ENCODE data around the gene OR8G5. TPM values are rescaled to one million over a fixed set of nuclear protein-coding genes. Genes with fewer than 3 reads are reported as not detected.

OR8G5 gene
- total and polyA plus RNA-seq, 8 donors: not detected

GRCh38 chr11:124278261-124278660 is 22.1 kb downstream of the OR8G5 start:
- Histone ChIP-seq H3K4me3 (no peak overlapping the region), H3K4me1 (no peaks in the 10 kb centered on the region), H3K27me3 (no peaks in the 10 kb centered on the region), H3K9me3 (peaks cover 0 to 8% (median 0%) of the 10 kb centered on the region in 4 donors), H3K27ac (no peak overlapping the region), H3K36me3 (no peaks in the 10 kb centered on the region)
- DNase-seq: no peak
- intact Hi-C loops (cut with DNase I; ENCODE audit: low total_unique reads): no loop called here
- no peak for TF ChIP-seq POLR2A (IDR thresholded peaks at IDR 0.05)
- TF ChIP-seq EP300 (IDR thresholded peaks at IDR 0.05): no peak
- TF ChIP-seq POLR2AphosphoS5 (IDR thresholded peaks at IDR 0.05): no peak
- no peak for TF ChIP-seq CTCF (IDR thresholded peaks at IDR 0.05)
- WGBS, 5 donors: 42 to 87% (median 66%) methylated on average over 2 of the region's 2 CpGs

- H3K27ac ChIP-seq: no peak overlapping the region
- no peak for TF ChIP-seq CTCF (IDR thresholded peaks at IDR 0.05)
- no peak for TF ChIP-seq POLR2A (IDR thresholded peaks at IDR 0.05)
- TF ChIP-seq POLR2AphosphoS5 (IDR thresholded peaks at IDR 0.05): no peak
- TF ChIP-seq EP300 (IDR thresholded peaks at IDR 0.05): no peak
- WGBS, 5 donors: 48 to 65% (median 52%) methylated on average over 3 of the region's 3 CpGs
- no peaks in the 10 kb centered on the region for H3K4me1 ChIP-seq
- H3K27me3 ChIP-seq: no peaks in the 10 kb centered on the region
- no peak overlapping the region for H3K4me3 ChIP-seq
- DNase-seq: no peak
- intact Hi-C loops (cut with DNase I; ENCODE audit: low total_unique reads): no loop called here
- no peaks in the 10 kb centered on the region for H3K36me3 ChIP-seq
- H3K9me3 ChIP-seq: peaks cover 0 to 11% (median 4%) of the 10 kb centered on the region in 4 donors
These were observed 29.6 kb downstream of the OR8G5 start for GRCh38 chr11:124285610-124286344.

- no peak for DNase-seq
- no peaks in the 10 kb centered on the region for H3K4me1 ChIP-seq
- no peaks in the 10 kb centered on the region for H3K27me3 ChIP-seq
- no peak for TF ChIP-seq POLR2A (IDR thresholded peaks at IDR 0.05)
- intact Hi-C loops (cut with DNase I; ENCODE audit: low total_unique reads): no loop called here
- H3K4me3 ChIP-seq: no peak overlapping the region
- H3K9me3 ChIP-seq: peaks cover 0 to 16% (median 4%) of the 10 kb centered on the region in 4 donors
- H3K36me3 ChIP-seq: no peaks in the 10 kb centered on the region
- no peak overlapping the region for H3K27ac ChIP-seq
- 36 to 76% (median 67%) methylated on average over 1 of the region's 1 CpG for WGBS, 5 donors
These were observed 38.5 kb downstream of the OR8G5 start for GRCh38 chr11:124294687-124295086.

- no peaks in the 10 kb centered on the region for H3K27me3 ChIP-seq
- DNase-seq: no peak
- no peak overlapping the region for H3K4me3 ChIP-seq
- H3K27ac ChIP-seq: no peak overlapping the region
- H3K4me1 ChIP-seq: no peaks in the 10 kb centered on the region
- TF ChIP-seq EP300 (IDR thresholded peaks at IDR 0.05): no peak
- no peak for TF ChIP-seq CTCF (IDR thresholded peaks at IDR 0.05)
- TF ChIP-seq POLR2AphosphoS5 (IDR thresholded peaks at IDR 0.05): no peak
- TF ChIP-seq POLR2A (IDR thresholded peaks at IDR 0.05): no peak
- peaks cover 0 to 3% (median 1%) of the 10 kb centered on the region in 4 donors for H3K9me3 ChIP-seq
- H3K36me3 ChIP-seq: no peaks in the 10 kb centered on the region
- intact Hi-C loops (cut with DNase I; ENCODE audit: low total_unique reads): no loop called here
These were observed 39.8 kb downstream of the OR8G5 start for GRCh38 chr11:124296016-124296415.

- intact Hi-C loops (cut with DNase I; ENCODE audit: low total_unique reads): no loop called here
- no peaks in the 10 kb centered on the region for H3K36me3 ChIP-seq
- H3K4me3 ChIP-seq: no peak overlapping the region
- no peaks in the 10 kb centered on the region for H3K4me1 ChIP-seq
- no peak overlapping the region for H3K27ac ChIP-seq
- H3K9me3 ChIP-seq: no peaks in the 10 kb centered on the region
- no peaks in the 10 kb centered on the region for H3K27me3 ChIP-seq
- DNase-seq: no peak
- no peak for TF ChIP-seq POLR2AphosphoS5 (IDR thresholded peaks at IDR 0.05)
- TF ChIP-seq CTCF (IDR thresholded peaks at IDR 0.05): no peak
- no peak for TF ChIP-seq POLR2A (IDR thresholded peaks at IDR 0.05)
- TF ChIP-seq EP300 (IDR thresholded peaks at IDR 0.05): no peak
- 82 to 87% (median 85%) methylated on average over 4 of the region's 4 CpGs for WGBS, 5 donors
These were observed 41.7 kb downstream of the OR8G5 start for GRCh38 chr11:124297921-124298320.
